Brain microvascular endothelial cell (primary cell): Measurements from ENCODE around the gene NUBPL.

ENCODE experiments used
- DNase-seq: peaks from one replicate; pipeline ENCODE4 v3.0.0-alpha.2; 2020
- H3K27ac ChIP-seq: fragments of 250-450 bp; sonication (Bioruptor Pico); 2 replicates; pipeline ENCODE4 v1.5.1; 2020; ENCODE audit warnings: mild to moderate bottlenecking, moderate library complexity
- H3K27me3 ChIP-seq: fragments of 250-450 bp; sonication (Bioruptor Pico); replicated peaks from 2 replicates; pipeline ENCODE4 v1.5.1; 2020; ENCODE audit warnings: mild to moderate bottlenecking
- H3K36me3 ChIP-seq: fragments of 250-450 bp; sonication (Bioruptor Pico); replicated peaks from 2 replicates; pipeline ENCODE4 v1.5.1; 2020; ENCODE audit warnings: mild to moderate bottlenecking
- H3K4me3 ChIP-seq: 2 replicates; pipeline ENCODE4 v1.5.1; 2011; ENCODE audit warnings: low read depth, mild to moderate bottlenecking, control low read depth, low read length, moderate library complexity
- CTCF ChIP-seq: IDR thresholded peaks from 2 replicates; pipeline ENCODE4 v1.5.1; 2011; ENCODE audit warnings: low read depth, mild to moderate bottlenecking, moderate library complexity, low read length, control low read depth, inconsistent platforms; ENCODE audit errors: missing control alignments
- in situ Hi-C: cut with HindIII; loops from 2 replicates; pipeline ENCODE4 v1.10.0; 2017; ENCODE audit warnings: low sequenced_read_pairs, low pct_ligation_motif_present

The NUBPL gene

GRCh38 chr14:31712244-31713127, 151.3 kb downstream of the NUBPL start:
- in situ Hi-C loops, result no loop called here
- no peak overlapping the region for H3K4me3 ChIP-seq
- H3K27me3 ChIP-seq, result no peaks in the 10 kb centered on the region
- DNase-seq, result no peak
- H3K27ac ChIP-seq, result no peak overlapping the region
- TF ChIP-seq CTCF, result no peak
- no peaks in the 10 kb centered on the region for H3K36me3 ChIP-seq

- no peak for DNase-seq
- H3K27ac ChIP-seq, result no peak overlapping the region
- H3K27me3 ChIP-seq, result no peaks in the 10 kb centered on the region
- in situ Hi-C loops, result no loop called here
- no peak overlapping the region for H3K4me3 ChIP-seq
- no peak for TF ChIP-seq CTCF
- no peaks in the 10 kb centered on the region for H3K36me3 ChIP-seq
Observed at GRCh38 chr14:31716208-31716607, 155.0 kb downstream of the NUBPL start.

GRCh38 chr14:31717294-31718085, 156.3 kb downstream of the NUBPL start:
- H3K27me3 ChIP-seq, result no peaks in the 10 kb centered on the region
- no peaks in the 10 kb centered on the region for H3K36me3 ChIP-seq
- no peak for DNase-seq
- TF ChIP-seq CTCF, result no peak
- no peak overlapping the region for H3K27ac ChIP-seq
- no peak overlapping the region for H3K4me3 ChIP-seq
- in situ Hi-C loops, result no loop called here

- in situ Hi-C loops, result no loop called here
- Histone ChIP-seq H3K36me3 (no peaks in the 10 kb centered on the region), H3K4me3 (no peak overlapping the region), H3K27ac (no peak overlapping the region), H3K27me3 (no peaks in the 10 kb centered on the region)
- DNase-seq, result no peak
- TF ChIP-seq CTCF, result no peak
Observed at GRCh38 chr14:31718585-31718984, 157.4 kb downstream of the NUBPL start.

GRCh38 chr14:31718985-31719384, 157.8 kb downstream of the NUBPL start:
- in situ Hi-C loops, result no loop called here
- no peak for TF ChIP-seq CTCF
- Histone ChIP-seq H3K4me3 (no peak overlapping the region), H3K36me3 (no peaks in the 10 kb centered on the region), H3K27me3 (no peaks in the 10 kb centered on the region), H3K27ac (no peak overlapping the region)
- no peak for DNase-seq
